GM18520 (cell line): ENCODE data around the gene AAMDC.
"Not testable (repeated sequence)": the region's sequence is repeated elsewhere in the genome, so short reads cannot be mapped to it uniquely, and the experiment has no call there.

Source experiments
- ATAC-seq: cut with Tn5 transposase; IDR thresholded peaks from one replicate; pipeline ENCODE4 v1.9.1; 2021; ENCODE audit not compliant: unreplicated experiment

The AAMDC gene

GRCh38 chr11:77883775-77884174, 62.8 kb downstream of the AAMDC start:
- no peak for ATAC-seq

- ATAC-seq, result no peak
These were observed 63.4 kb downstream of the AAMDC start for GRCh38 chr11:77884186-77884828.

GRCh38 chr11:77884829-77885190, 63.9 kb downstream of the AAMDC start:
- no peak for ATAC-seq

GRCh38 chr11:77886401-77886800, 65.5 kb downstream of the AAMDC start:
- no peak for ATAC-seq

- not testable (repeated sequence) for ATAC-seq
These were observed 68.1 kb downstream of the AAMDC start for GRCh38 chr11:77889045-77889444.

- ATAC-seq, result not testable (repeated sequence)
These were observed 69.2 kb downstream of the AAMDC start for GRCh38 chr11:77890100-77890614.

GRCh38 chr11:77890619-77891056, 69.7 kb downstream of the AAMDC start:
- not testable (repeated sequence) for ATAC-seq

GRCh38 chr11:77891256-77891655, 70.3 kb downstream of the AAMDC start:
- ATAC-seq, result not testable (repeated sequence)

- not testable (repeated sequence) for ATAC-seq
These were observed 70.8 kb downstream of the AAMDC start for GRCh38 chr11:77891703-77892102.

GRCh38 chr11:77894949-77895348, 74.0 kb downstream of the AAMDC start:
- ATAC-seq, result not testable (repeated sequence)

GRCh38 chr11:77908835-77909234, 87.9 kb downstream of the AAMDC start:
- ATAC-seq, result no peak

- no peak for ATAC-seq
These were observed 88.3 kb downstream of the AAMDC start for GRCh38 chr11:77909277-77909676.

GRCh38 chr11:77910828-77911227, 89.9 kb downstream of the AAMDC start:
- not testable (repeated sequence) for ATAC-seq

GRCh38 chr11:77913608-77914306, 92.8 kb downstream of the AAMDC start:
- ATAC-seq, result not testable (repeated sequence)

- ATAC-seq, result not testable (repeated sequence)
These were observed 93.4 kb downstream of the AAMDC start for GRCh38 chr11:77914307-77914791.

GRCh38 chr11:77917713-77918112, 96.8 kb downstream of the AAMDC start:
- ATAC-seq, result not testable (repeated sequence)
